GM19397 (cell line): Measurements from ENCODE around the gene GGTLC2.
"Not testable (repeated sequence)": the region's sequence is repeated elsewhere in the genome, so short reads cannot be mapped to it uniquely, and the experiment has no call there.

Experiments used
- ATAC-seq: cut with Tn5 transposase; IDR thresholded peaks from one replicate; pipeline ENCODE4 v1.9.1; 2021; ENCODE audit warnings: mild to moderate bottlenecking, moderate library complexity; ENCODE audit not compliant: unreplicated experiment

The GGTLC2 gene

DNA sequence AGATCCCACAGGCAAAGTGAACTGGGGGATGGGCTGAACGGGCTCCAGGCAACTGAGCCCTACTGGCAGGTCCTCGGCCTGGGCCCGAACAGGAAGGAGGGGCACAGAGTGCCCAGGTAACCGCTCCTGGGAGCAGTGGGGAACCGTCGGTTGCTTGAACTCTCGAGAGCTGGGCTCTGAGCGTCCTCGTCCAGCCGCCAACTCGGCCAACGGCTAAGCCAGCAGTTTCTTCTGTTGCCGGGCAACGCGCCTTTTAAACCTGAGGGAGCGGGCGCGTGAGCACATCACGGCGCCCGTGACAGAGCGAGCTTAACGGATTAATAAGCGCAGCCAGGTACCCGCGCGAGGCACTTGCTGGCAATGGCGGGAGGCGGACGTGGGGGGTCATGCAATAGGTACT lies at the start of gene GGTLC2:
Gene GGTLC2 (plus strand): TSS at position 301 of the 400 bp plus-strand sequence. CDS start 1,732 bp downstream, outside the sequence.
- not testable (repeated sequence) for ATAC-seq

DNA sequence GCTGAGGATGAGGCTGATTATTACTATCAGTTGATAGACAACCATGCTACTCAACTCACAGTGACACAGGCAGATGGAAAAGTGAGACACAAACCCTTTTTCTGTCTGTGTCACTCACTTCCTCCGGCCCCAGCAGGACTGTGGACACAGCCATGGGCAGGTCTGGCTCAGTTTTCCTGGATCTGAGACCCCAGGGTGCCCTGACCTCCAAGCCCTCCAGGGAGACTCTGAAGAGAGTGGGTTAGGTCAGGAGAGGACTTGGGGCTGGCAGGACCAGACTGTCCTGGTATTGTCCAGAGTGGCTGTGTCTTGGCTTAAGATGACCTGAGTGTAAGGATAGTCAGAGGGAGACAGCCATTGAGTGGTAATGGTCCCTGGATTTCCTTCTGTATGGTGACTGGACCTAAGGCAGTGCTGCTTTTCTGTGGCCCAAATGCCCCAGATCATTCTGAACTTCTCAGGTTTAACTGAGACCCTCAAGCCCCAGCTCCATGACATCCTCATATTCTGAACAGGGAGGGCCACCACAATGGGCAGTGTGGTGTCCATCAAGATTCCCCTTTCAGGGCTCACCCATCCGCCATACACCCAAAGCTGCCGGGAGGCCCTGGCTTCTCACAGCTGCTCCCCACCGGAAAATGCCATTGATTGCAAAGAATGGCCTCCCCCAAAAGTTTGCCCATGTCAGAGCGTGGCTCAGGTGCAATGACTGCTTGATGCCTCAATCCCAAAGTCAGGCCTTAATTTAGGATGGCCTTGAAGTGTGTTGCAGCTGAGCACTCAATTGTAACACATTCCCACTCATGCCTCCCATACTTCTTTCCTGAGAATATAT lies 49.2 kb upstream of the GGTLC2 start:
- no peak for ATAC-seq

DNA sequence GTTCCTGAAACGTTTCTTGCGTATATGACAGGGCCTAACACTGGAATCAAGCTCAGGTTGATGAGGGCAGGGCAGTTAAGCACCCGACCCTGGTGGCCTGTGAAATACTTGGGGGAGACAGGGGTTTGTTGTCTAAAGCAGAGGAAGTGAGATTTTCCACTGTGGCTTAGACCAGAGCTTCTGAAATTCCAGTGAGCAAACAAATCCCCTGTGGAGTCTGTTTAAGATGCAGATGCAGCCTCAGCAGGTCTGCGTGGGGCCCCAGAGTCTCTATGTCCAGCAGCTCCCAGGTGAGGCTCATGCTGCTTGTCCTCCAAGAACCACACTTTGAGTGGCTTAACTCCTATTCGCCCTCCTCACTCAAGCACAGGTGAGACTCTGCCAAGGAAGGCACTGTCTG lies 46.3 kb upstream of the GGTLC2 start:
- no peak for ATAC-seq

DNA sequence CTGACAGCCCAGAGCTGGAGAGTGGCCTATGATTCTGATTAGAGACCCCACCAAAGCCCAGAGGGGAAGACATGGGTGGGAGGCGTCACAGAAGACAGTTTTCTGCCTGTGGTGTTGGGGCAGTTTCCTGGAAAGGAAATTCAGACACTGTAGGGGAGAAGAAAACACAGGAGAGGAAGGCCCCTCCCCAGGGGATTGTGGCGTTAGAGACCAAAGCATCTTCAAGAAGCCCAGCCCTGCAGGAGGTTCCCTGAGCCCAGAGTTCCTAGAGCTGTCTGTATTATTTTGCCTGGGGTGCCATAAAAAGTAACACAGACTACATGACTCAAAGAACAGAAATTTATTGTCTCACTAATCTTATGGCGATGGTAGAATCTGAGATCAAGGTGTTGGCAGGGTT lies 45.2 kb upstream of the GGTLC2 start:
- ATAC-seq: no peak

DNA sequence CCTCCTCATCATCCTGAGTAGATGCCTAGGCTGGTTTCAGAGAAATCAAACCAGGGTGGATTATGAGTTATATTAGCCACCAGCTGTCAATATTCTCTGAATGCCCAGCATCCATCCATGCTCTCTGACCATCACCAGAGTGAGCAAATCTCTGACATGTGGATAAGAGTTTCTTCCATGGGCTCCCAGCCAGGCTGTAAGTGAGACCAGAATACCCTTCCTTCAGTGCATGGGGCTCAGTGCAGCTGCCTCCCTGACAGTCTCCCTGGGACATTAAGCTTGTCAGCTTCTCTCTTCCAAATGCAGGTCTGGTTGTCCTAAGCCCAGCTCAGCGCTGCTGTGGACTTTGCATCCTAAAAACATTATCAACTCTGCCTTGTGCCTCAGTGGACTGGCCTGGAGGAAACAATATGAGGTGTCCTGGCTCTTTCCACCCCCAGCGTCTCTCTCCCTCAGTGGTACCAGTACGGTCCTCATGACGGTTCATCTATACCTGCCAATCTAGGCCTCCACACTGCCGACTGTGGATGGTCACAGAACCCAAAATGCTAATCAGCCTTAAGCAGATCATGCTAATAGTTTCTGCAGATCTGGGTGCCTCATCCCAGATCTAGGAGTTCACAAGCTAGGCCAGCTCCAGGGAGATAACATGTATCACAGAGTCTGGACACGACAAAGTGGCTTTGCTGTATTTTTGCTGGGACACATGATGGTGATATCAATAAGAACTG lies 43.7 kb upstream of the GGTLC2 start:
- no peak for ATAC-seq

DNA sequence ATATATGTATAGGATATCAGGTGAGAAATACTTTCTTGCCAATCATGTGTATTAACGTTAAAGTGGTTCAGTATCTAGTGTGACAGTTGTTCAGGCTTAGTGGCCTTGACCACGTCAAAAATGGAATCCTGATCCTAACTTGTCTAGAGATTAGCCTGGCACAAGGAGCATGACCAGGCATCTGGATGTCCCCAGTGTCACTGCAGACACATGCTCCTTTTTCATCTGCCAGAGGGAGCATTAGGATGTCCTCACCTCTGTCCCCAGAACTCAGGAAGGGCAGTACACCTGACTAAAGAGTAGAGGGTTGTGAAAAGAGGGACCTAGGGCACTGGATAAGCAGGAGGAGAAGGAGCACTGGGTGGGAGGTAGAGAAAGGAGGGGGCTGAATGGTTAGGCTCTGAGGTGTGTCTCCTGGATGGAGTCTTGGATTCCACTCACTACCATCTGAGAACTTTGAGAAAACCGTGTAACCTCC lies 40.9 kb upstream of the GGTLC2 start:
- no peak for ATAC-seq

DNA sequence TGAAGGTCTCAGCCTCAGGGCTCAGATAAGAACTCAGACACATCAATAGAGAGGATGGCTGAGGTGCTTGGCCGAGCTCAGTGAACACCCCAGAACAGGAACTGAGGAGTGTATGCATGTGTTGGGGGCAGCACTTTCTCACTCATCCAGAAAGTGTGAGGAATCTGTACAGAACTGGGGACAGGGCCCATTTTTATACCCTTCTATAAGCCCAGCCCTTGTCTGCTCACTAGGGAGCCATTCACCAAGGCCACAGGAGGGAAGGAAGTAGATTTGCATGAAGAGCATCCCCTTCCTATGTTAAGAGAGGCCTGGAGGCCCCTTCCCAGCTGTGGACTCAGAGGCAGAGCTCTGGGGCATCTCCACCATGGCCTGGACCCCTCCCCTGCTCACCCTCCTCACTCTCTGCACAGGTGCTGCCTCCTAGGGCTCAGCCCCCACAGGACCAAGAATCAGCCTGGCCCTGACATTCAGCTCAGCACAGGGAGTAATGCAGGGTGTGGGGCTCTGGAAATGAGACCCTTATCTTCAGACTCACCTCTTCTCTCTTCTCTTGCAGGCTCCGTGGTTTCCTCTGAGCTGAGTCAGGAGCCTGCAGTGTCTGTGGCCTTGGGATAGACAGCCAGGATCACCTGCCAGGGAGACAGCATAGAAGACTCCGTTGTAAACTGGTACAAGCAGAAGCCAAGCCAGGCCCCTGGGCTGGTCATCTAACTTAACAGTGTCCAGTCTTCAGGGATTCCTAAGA lies 39.9 kb upstream of the GGTLC2 start:
- ATAC-seq: no peak

DNA sequence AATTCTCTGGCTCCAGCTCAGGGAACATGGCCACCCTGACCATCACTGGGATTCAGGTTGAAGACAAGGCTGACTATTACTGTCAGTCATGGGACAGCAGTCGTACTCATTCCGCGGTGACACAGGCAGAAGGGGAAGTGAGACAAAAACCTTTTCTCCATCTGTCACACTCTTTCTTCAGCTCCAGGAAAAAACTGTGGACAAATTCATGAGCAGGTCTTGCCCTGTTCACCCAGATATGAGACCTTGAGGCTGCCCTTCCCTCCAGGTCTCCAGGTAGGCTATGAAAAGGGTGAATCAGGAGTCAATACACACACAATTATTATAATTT lies 39.4 kb upstream of the GGTLC2 start:
- ATAC-seq: no peak

DNA sequence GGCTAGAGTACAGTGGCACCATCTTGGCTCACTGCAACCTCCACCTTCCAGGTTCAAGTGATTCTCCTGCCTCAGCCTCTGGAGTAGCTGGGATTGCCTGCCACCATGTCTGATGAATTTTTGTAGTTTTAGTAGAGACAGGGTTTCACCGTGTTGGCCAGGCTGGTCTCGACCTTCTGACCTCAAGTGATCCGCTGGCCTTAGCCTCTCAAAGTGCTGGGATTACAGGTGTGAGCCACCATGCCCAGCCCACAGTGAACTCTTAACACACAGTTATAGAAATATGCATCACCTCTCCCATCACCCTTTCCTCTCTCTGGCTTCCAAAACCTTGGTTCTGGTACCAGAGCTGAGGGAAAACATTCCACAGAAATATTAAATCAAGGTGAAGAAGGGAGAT lies 36.4 kb upstream of the GGTLC2 start:
- ATAC-seq: not testable (repeated sequence)

DNA sequence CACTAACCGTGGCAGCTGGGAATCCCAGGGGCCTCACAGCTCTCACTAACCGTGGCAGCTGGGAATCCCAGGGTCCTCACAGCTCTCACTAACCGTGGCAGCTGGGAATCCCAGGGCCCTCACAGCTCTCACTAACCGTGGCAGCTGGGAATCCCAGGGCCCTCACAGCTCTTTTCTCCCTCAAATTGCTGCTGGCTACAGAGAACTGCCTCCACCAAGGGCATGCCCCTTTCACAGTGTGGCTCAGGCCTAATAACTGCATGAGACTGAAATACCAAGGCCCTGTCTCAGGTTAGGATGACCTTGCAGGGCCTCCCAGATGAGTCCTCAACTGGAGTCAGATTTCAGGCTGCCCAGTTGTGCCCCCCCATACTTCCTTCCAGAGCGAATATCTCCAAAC lies 35.1 kb upstream of the GGTLC2 start:
- no peak for ATAC-seq

DNA sequence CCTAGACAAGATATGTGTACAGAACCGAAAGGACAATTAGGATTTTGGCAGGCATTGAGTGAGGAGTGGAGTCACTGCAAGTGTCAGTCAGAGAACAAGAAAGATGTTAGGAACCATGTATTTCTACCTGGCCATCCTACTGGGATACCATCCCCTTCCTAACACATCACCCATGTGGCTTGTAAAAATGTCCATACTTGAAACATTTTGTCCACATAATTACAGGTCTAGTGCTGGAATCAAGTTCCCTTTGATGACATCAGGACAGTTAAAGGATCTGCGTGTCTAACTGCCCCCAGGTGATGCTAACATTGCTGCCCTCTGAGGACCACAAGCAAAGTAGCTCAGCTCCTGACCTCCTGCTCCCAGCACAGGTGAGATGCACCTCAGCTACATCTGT lies 31.9 kb upstream of the GGTLC2 start:
- ATAC-seq: no peak

DNA sequence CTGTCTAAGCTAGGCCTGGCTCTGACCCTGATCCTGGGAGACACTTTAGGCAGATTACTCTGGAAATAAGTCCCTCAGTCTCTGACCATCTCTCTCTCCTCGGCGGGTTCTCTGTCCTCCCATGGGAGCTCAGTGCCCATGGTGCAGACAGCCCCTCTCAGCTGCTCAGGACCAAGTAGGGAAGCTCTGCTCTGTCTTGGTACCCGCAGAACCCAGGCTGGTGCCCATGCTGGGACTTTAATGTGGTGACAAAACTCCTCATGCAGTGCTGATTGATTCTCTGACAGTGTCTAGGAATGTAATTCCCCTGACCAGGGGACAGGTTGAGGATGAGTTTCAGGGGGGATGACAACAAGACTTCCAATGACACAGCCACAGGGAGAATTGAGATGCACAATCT lies 30.3 kb upstream of the GGTLC2 start:
- no peak for ATAC-seq

DNA sequence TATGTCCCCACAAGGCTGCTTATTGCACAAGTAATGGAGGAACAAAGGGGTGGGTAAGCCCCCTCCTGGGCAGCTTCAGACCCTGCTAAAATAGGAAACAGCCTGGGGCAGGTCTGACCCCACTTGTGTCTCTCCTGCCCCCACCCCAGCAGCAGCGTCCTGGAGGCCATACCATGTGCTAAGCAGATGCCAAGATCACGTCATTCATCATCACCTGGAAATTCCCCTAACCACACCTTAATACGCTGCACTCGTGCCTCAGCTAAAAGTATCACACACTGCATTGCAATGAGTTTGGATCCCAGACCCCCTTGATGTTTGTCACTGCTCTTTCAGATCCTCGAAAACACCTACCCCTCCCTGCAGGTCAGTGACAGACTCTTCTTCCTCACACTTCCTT lies 27.8 kb upstream of the GGTLC2 start:
- ATAC-seq: no peak

DNA sequence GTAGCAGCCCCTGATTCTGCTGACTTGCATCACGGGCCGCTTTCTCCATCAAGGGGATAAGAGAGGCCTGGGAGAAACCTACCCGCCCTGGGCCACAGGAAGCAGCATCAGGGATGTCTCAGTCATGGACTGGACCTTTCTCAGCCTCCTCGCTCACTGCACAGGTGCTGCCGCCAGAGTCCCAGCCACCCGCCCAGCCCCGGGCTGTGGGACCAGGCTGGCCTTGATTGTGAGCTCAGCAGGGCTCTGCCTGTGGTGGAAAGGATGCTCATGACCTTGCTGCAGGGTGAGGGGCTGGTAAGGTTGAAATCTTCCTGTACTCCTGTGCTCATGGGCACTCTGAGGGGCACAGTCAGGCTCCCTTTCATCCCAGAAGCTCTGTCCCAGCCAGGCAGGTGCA lies 26.0 kb upstream of the GGTLC2 start:
- no peak for ATAC-seq

DNA sequence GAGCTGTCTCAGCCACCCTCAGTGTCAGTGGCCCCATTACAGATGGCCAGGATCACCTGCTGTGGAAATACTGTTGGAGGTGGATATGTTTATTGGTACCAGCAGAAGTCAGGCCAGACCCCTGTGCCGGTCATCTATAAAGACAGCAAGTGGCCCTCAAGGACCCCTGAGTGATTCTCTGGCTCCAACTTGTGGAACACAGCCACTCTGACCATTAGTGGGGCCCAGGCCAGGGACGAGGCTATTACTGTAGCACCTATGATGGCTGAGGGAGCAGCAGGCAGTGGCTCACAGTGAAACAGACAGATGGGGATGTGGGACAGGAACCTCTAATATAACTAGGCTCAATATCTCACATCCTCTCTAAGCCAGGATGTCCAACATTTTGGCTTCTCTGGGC lies 25.5 kb upstream of the GGTLC2 start:
- ATAC-seq: no peak

DNA sequence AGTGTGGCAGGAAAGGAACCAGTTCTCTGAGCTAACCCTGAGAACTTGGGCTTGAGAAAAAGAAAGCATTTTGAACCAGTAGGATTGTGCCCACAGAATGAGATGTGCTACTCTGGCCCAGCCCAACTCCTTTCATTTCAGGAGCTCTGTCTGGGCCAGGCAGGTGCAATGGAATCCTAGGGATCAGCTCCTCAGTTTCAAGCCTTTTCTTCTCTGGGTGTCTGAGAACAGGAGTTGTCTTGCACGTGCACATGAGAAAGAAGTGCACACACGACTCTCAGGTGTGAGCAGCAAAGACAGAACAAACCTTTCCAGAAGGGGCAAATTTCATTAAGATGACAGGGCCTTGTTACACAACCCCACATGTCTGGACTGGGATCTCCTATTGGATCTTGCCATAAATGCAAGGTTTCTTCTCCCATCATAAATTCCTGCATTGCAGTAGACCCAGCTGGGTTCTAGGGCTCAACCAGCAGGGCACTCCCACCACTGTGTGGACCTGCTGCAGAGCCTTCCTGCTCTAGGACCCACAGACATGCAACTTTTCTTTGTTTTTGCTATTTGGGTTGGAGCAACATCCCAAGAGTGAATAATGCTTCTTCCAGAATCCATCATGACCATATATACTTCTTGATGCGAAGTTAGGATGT lies 24.5 kb upstream of the GGTLC2 start:
- ATAC-seq: no peak

DNA sequence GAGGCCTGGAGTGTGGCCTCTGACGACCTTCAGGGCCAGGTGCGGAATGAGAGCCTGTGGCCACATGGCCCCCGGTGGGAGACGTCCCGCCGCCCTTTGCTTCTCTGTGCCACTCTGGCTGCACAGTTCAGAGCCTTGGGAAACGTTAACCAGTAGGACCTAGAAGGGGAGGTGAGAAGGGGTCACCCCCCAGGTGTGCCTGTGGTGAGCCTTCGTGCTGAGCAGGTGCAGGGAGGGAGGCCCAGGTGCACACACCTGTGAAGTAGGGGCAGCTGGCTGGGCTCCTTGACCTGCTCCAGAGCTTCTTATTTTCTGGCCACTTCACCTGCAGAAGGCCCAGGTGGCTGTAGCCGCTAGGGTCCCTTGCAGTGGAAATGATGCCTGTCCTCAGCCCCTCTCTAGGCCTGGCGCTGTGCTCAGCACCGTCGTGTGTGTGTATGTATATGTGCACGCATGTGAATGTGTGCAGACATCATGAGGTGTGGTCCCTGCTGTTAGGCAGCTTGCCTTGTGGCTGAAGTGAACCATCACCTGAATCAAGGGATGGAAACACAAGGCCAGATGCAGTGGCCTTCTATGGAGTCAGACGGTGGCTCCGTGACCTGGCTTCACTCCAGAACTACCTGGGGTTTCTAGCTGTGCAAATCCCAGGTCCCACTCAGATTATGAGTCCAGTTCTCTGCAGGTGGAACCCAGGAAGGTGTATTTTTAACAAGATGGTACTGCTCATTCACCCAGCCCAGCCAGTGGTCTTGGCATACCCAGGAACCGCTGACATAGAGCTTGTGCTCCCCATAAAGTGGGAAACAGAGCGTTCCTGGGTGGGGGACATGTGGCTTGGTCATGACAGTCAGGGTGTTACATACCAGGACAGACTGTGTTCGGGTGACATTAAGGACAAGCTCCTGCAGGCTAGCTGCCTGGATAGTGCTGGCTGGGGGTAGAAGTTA lies 15.6 kb upstream of the GGTLC2 start:
- not testable (repeated sequence) for ATAC-seq

DNA sequence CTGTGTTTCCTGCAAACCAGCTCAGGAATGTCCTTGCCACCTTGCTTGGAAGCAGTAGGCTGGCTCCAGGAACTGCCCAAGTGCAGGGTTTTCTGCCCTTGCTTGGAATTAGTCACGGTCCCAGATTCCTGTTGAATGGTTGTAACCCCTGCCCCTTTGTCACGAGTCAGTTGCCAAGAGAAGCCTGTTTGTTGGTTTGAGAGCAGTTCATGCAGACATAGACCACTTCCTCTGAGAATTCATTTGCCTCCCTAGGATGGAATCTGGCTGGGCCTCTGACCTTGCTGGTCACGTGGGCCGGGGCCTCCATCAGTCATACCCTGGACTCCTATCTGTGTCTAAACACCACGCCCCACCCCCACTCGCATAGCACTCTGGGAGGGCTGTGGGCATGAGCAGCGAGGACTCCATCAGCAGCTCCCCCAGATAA lies 13.2 kb upstream of the GGTLC2 start:
- ATAC-seq: not testable (repeated sequence)

DNA sequence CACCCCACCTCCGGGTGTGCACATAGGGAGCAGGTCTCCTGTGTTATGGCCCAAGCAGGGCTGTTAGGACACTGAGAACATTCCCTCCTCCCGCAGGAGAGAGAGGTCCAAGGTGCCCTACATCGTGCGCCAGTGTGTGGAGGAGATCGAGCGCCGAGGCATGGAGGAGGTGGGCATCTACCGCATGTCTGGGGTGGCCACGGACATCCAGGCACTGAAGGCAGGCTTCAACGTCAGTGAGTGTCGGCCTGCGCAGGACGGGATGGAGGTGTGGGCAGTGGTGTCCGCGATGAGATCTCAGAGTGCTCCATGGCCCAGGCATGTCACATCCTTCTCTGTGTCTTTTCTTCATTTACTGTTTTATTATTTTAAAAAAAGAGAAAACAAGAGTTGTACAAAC lies 12.2 kb upstream of the GGTLC2 start:
- not testable (repeated sequence) for ATAC-seq

DNA sequence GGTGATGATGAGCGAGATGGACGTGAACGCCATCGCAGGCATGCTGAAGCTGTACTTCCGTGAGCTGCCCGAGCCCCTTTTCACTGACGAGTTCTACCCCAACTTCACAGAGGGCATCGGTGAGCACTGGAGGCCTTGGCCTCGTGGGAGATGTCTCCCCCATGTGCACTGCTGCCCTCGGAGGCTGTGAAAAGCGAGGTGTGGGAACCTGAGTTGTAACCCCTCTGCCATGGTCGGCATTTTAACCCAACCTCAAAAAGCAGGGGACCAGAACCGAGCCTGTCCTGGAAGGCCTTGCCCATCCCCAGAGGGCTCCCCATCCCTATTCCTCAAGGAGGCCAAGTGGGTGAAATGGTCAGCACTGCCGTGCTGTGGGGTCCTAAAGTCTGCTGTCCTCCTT lies 10.9 kb upstream of the GGTLC2 start:
- ATAC-seq: not testable (repeated sequence)
